HG02943 (cell line): ENCODE data around the gene GIMAP2.
"Not testable (repeated sequence)": the region's sequence is repeated elsewhere in the genome, so short reads cannot be mapped to it uniquely, and the experiment has no call there.

Experiments used
- ATAC-seq: cut with Tn5 transposase; IDR thresholded peaks from one replicate; pipeline ENCODE4 v1.9.1; 2021; ENCODE audit warnings: mild to moderate bottlenecking, low read depth, moderate library complexity; ENCODE audit not compliant: unreplicated experiment

GIMAP2 gene

GRCh38 chr7:150676276-150676675 is 9.2 kb upstream of the GIMAP2 start:
- not testable (repeated sequence) for ATAC-seq

- ATAC-seq: not testable (repeated sequence)
Measured at GRCh38 chr7:150676854-150677253, 8.7 kb upstream of the GIMAP2 start.

GRCh38 chr7:150678601-150679000 is 6.9 kb upstream of the GIMAP2 start:
- ATAC-seq: not testable (repeated sequence)

GRCh38 chr7:150680364-150680763 is 5.1 kb upstream of the GIMAP2 start:
- not testable (repeated sequence) for ATAC-seq

- ATAC-seq: no peak
Measured at GRCh38 chr7:150686030-150686631, 625 bp downstream of the GIMAP2 start.

GRCh38 chr7:150688630-150689029 is 3.1 kb downstream of the GIMAP2 start:
- no peak for ATAC-seq

GRCh38 chr7:150695654-150696053 is 10.1 kb downstream of the GIMAP2 start:
- no peak for ATAC-seq

- no peak for ATAC-seq
Measured at GRCh38 chr7:150703209-150703608, 17.7 kb downstream of the GIMAP2 start.

- no peak for ATAC-seq
Measured at GRCh38 chr7:150715293-150715692, 29.8 kb downstream of the GIMAP2 start.

- ATAC-seq: no peak
Measured at GRCh38 chr7:150715738-150716137, 30.2 kb downstream of the GIMAP2 start.

- ATAC-seq: peak; percentile 72
Measured at GRCh38 chr7:150716368-150716767, 30.9 kb downstream of the GIMAP2 start, which contains the start of gene GIMAP1. Gene GIMAP1, plus strand, starts transcription at chr7:150716613. Its CDS starts 2,435 bp downstream, at chr7:150719048.

GRCh38 chr7:150716939-150717338 is 31.4 kb downstream of the GIMAP2 start:
- ATAC-seq: no peak

- ATAC-seq: no peak
Measured at GRCh38 chr7:150717814-150718420, 32.4 kb downstream of the GIMAP2 start.

GRCh38 chr7:150719436-150719835 is 33.9 kb downstream of the GIMAP2 start:
- ATAC-seq: no peak

GRCh38 chr7:150719960-150720891 is 34.7 kb downstream of the GIMAP2 start:
- ATAC-seq: no peak

- ATAC-seq: no peak
Measured at GRCh38 chr7:150721970-150722373, 36.5 kb downstream of the GIMAP2 start.

- ATAC-seq: no peak
Measured at GRCh38 chr7:150722431-150722931, 37.0 kb downstream of the GIMAP2 start.

- ATAC-seq: no peak
Measured at GRCh38 chr7:150723467-150723866, 38.0 kb downstream of the GIMAP2 start.

GRCh38 chr7:150727381-150727780 is 41.9 kb downstream of the GIMAP2 start:
- no peak for ATAC-seq

GRCh38 chr7:150728011-150728410 is 42.5 kb downstream of the GIMAP2 start:
- no peak for ATAC-seq

GRCh38 chr7:150728609-150729008 is 43.1 kb downstream of the GIMAP2 start:
- no peak for ATAC-seq
